ENCODE results near the gene ACTA2. TPM values are rescaled to one million over a fixed set of nuclear protein-coding genes. Genes with fewer than 3 reads are reported as not detected.
A peak's percentile ranks its signal among the peaks of the same experiment; 100 is the strongest.

ACTA2 gene
- total RNA-seq: 100 to 1,000 TPM; 340 to 708 (median 458) TPM

DNA sequence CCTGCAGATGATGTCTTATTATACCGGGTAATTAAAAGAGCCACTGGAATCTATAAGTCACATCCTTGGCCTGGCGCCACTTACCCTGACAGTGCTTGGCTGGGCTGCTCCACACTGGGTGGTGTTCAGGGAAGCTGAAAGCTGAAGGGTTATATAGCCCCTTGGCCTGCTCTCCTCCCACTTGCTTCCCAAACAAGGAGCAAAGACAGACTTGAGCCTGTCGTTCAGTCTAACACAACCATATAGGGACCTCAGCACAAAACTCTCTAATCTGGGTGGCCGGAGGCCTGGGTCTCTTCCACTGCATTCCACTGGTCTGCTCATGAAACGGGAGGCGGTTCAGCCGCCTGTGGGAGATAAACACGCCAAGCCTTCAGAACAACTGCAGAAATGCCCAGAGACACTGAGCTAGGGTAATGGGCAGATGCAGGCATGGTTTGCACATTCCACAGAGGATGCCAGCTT lies at the start of gene ACTA2:
TSS of gene ACTA2 (minus strand) at position 127 of the 465 bp plus-strand sequence. CDS start 3,843 bp downstream, outside the sequence.
- WGBS, 2 donors: 51 to 55% methylated on average over 8 of the region's 8 CpGs
- no peaks in the 10 kb centered on the region for H3K36me3 ChIP-seq
- no peaks in the 10 kb centered on the region for H3K9me3 ChIP-seq
- H3K4me3 ChIP-seq: peak within 1 kb of the TSS in 2 of 4 donors; percentile 21 to 29
- peak in 1 of 2 donors; percentile 17 for TF ChIP-seq POLR2A (IDR thresholded peaks at IDR 0.05)
- TF ChIP-seq EP300 (IDR thresholded peaks at IDR 0.05): peak in 1 of 2 donors; percentile 79
- no peak for TF ChIP-seq CTCF (IDR thresholded peaks at IDR 0.05)
- no peaks in the 10 kb centered on the region for H3K27me3 ChIP-seq
- DNase-seq (ENCODE audit: low spot score in 2 of 2): peak in 1 of 2 donors; percentile 38
- peaks cover 0 to 32% (median 9%) of the 10 kb centered on the region in 4 donors for H3K4me1 ChIP-seq
- peak within 1 kb of the TSS; percentile 68 to 94 (median 85) for H3K27ac ChIP-seq

DNA sequence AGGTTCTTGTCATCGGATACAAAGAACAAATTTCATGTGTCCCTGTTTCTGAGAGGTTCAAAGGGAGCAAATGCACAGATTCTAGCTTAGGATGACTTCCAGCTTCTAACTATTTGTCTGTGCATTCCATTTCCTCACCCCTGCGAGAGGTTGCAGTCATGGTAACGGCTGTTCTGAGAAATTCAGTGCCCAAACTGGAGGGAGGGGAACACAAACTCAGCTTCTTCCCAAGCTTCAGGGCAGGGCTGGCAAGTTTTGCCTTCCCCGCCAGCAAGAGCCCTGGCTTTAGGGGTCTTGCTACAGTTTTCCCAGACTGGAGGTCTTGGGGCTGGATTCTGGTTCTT lies 49.1 kb upstream of the ACTA2 start:
- peak overlapping the region in 3 of 4 donors; percentile 60 to 81 (median 76) for H3K27ac ChIP-seq
- H3K4me3 ChIP-seq: no peak overlapping the region
- peaks cover 0 to 6% (median 0%) of the 10 kb centered on the region in 3 donors for H3K36me3 ChIP-seq
- no peaks in the 10 kb centered on the region for H3K27me3 ChIP-seq
- H3K4me1 ChIP-seq: peaks cover 0 to 39% (median 7%) of the 10 kb centered on the region in 4 donors
- DNase-seq (ENCODE audit: low spot score in 2 of 2): no peak
- WGBS, 2 donors: 28 to 41% methylated on average over 4 of the region's 4 CpGs
- no peaks in the 10 kb centered on the region for H3K9me3 ChIP-seq
- TF ChIP-seq POLR2A (IDR thresholded peaks at IDR 0.05): no peak
- no peak for TF ChIP-seq CTCF (IDR thresholded peaks at IDR 0.05)
- TF ChIP-seq EP300 (IDR thresholded peaks at IDR 0.05): no peak

- no peak for DNase-seq (ENCODE audit: low spot score in 2 of 2)
- peaks cover 0 to 6% (median 0%) of the 10 kb centered on the region in 3 donors for H3K36me3 ChIP-seq
- WGBS, 2 donors: 32 to 38% methylated on average over 5 of the region's 5 CpGs
- peak overlapping the region in 2 of 4 donors; percentile 19 to 29 for H3K4me3 ChIP-seq
- H3K27ac ChIP-seq: peak overlapping the region; percentile 37 to 81 (median 68)
- H3K4me1 ChIP-seq: peaks cover 0 to 43% (median 8%) of the 10 kb centered on the region in 4 donors
- no peaks in the 10 kb centered on the region for H3K27me3 ChIP-seq
- TF ChIP-seq EP300 (IDR thresholded peaks at IDR 0.05) (no peak), POLR2A (IDR thresholded peaks at IDR 0.05) (no peak), CTCF (IDR thresholded peaks at IDR 0.05) (no peak)
- no peaks in the 10 kb centered on the region for H3K9me3 ChIP-seq
These were observed 48.6 kb upstream of the ACTA2 start for GRCh38 chr10:89001024-89001728.

GRCh38 chr10:88999625-89000024 lies 47.1 kb upstream of the ACTA2 start:
- H3K4me3 ChIP-seq: peak overlapping the region in 3 of 4 donors; percentile 2 to 29 (median 17)
- 26 to 32% methylated on average over 1 of the region's 1 CpG for WGBS, 2 donors

More at GRCh38 chr10:88999625-89000024, 47.1 kb upstream of the ACTA2 start:
- Histone ChIP-seq H3K4me1 (peaks cover 0 to 56% (median 8%) of the 10 kb centered on the region in 4 donors), H3K27me3 (no peaks in the 10 kb centered on the region), H3K27ac (peak overlapping the region; percentile 37 to 81 (median 68)), H3K36me3 (peaks cover 0 to 6% (median 0%) of the 10 kb centered on the region in 3 donors), H3K9me3 (no peaks in the 10 kb centered on the region)
- TF ChIP-seq CTCF (IDR thresholded peaks at IDR 0.05) (no peak), POLR2A (IDR thresholded peaks at IDR 0.05) (no peak), EP300 (IDR thresholded peaks at IDR 0.05) (no peak)
- DNase-seq (ENCODE audit: low spot score in 2 of 2): no peak

Data from tibial nerve (tissue), 4 donors.